T-helper 17 cell (primary cell): ENCODE data around the gene GP1BB. TPM values are rescaled to one million over a fixed set of nuclear protein-coding genes. Genes with fewer than 3 reads are reported as not detected.

Source experiments
- ATAC-seq: fragments of 150-1000 bp; cut with Tn5 transposase; 2 replicates; pipeline ENCODE4 v1.10.0; 2021; ENCODE audit warnings: mild to moderate bottlenecking, moderate library complexity
- DNase-seq, 3 donors: peaks; one replicate each; pipeline versions ENCODE4 v3.0.0 to v3.0.0-alpha.2; 2020 to 2021
- H3K9me3 ChIP-seq: one replicate; pipeline ENCODE4 v1.7.0; 2013; ENCODE audit warnings: low read length, mild to moderate bottlenecking; ENCODE audit not compliant: control insufficient read depth, poor library complexity, severe bottlenecking
- H3K27ac Mint-ChIP-seq: one replicate; pipeline ENCODE4 v1.8.0; 2022; ENCODE audit warnings: mild to moderate bottlenecking, moderate library complexity, mixed read lengths
- H3K27me3 Mint-ChIP-seq: one replicate; pipeline ENCODE4 v1.8.0; 2022; ENCODE audit warnings: mixed read lengths
- H3K36me3 Mint-ChIP-seq: one replicate; pipeline ENCODE4 v1.8.0; 2022; ENCODE audit warnings: low read depth, mixed read lengths
- H3K4me1 Mint-ChIP-seq: one replicate; pipeline ENCODE4 v1.8.0; 2022; ENCODE audit warnings: mild to moderate bottlenecking, mixed read lengths
- H3K4me3 Mint-ChIP-seq: one replicate; pipeline ENCODE4 v1.8.0; 2022; ENCODE audit warnings: mild to moderate bottlenecking, moderate library complexity, mixed read lengths
- total RNA-seq, 4 donors: library from RNA in 2 of 4; stranded (reverse) in 2 of 4; gene quantifications; one replicate each; pipeline ENCODE4 v1.2.3 and lab custom pipeline; 2022 to 2026

The GP1BB gene
- total RNA-seq, 2 donors from 2014 or later, result 3.5 to 113 TPM

- no peak overlapping the region for H3K27ac Mint-ChIP-seq
- DNase-seq, result no peak
- H3K4me1 Mint-ChIP-seq, result peaks cover 8% of the 10 kb centered on the region
- no peak overlapping the region for H3K4me3 Mint-ChIP-seq
- no peaks in the 10 kb centered on the region for H3K9me3 ChIP-seq
- no peak for ATAC-seq
- H3K36me3 Mint-ChIP-seq, result peaks cover 13% of the 10 kb centered on the region
- H3K27me3 Mint-ChIP-seq, result peaks cover 68% of the 10 kb centered on the region
Measured at GRCh38 chr22:19766240-19766510, 42.8 kb downstream of the GP1BB start.

- Mint-ChIP-seq H3K4me3 (peak overlapping the region; percentile 55), H3K36me3 (peaks cover 11% of the 10 kb centered on the region), H3K27ac (no peak overlapping the region), H3K4me1 (peaks cover 6% of the 10 kb centered on the region), H3K27me3 (peaks cover 74% of the 10 kb centered on the region)
- peak; percentile 75 for ATAC-seq
- DNase-seq, result peak in 2 of 3 donors; percentile 16 to 32
- no peaks in the 10 kb centered on the region for H3K9me3 ChIP-seq
Measured at GRCh38 chr22:19766511-19767426, 43.4 kb downstream of the GP1BB start.

GRCh38 chr22:19767427-19768341 is 44.3 kb downstream of the GP1BB start:
- Mint-ChIP-seq H3K4me3 (no peak overlapping the region), H3K27ac (no peak overlapping the region), H3K4me1 (peaks cover 8% of the 10 kb centered on the region), H3K36me3 (peaks cover 10% of the 10 kb centered on the region), H3K27me3 (peaks cover 76% of the 10 kb centered on the region)
- H3K9me3 ChIP-seq, result no peaks in the 10 kb centered on the region
- ATAC-seq (peak; percentile 27), DNase-seq (no peak)

- H3K9me3 ChIP-seq, result no peaks in the 10 kb centered on the region
- no peak overlapping the region for H3K4me3 Mint-ChIP-seq
- peaks cover 8% of the 10 kb centered on the region for H3K4me1 Mint-ChIP-seq
- no peak for DNase-seq
- no peak overlapping the region for H3K27ac Mint-ChIP-seq
- peaks cover 78% of the 10 kb centered on the region for H3K27me3 Mint-ChIP-seq
- ATAC-seq, result no peak
- peaks cover 10% of the 10 kb centered on the region for H3K36me3 Mint-ChIP-seq
Measured at GRCh38 chr22:19769393-19769715, 46.0 kb downstream of the GP1BB start.

GRCh38 chr22:19770349-19771220 is 47.2 kb downstream of the GP1BB start:
- Mint-ChIP-seq H3K36me3 (peaks cover 8% of the 10 kb centered on the region), H3K27me3 (peaks cover 70% of the 10 kb centered on the region), H3K27ac (no peak overlapping the region), H3K4me1 (peaks cover 8% of the 10 kb centered on the region), H3K4me3 (no peak overlapping the region)
- DNase-seq (no peak), ATAC-seq (no peak)
- H3K9me3 ChIP-seq, result no peaks in the 10 kb centered on the region

GRCh38 chr22:19772422-19772672 is 49.0 kb downstream of the GP1BB start:
- H3K4me3 Mint-ChIP-seq, result no peak overlapping the region
- H3K36me3 Mint-ChIP-seq, result peaks cover 8% of the 10 kb centered on the region
- no peak for ATAC-seq
- no peaks in the 10 kb centered on the region for H3K9me3 ChIP-seq
- peaks cover 72% of the 10 kb centered on the region for H3K27me3 Mint-ChIP-seq
- DNase-seq, result no peak
- no peak overlapping the region for H3K27ac Mint-ChIP-seq
- peaks cover 15% of the 10 kb centered on the region for H3K4me1 Mint-ChIP-seq

- no peak for ATAC-seq
- peaks cover 8% of the 10 kb centered on the region for H3K36me3 Mint-ChIP-seq
- H3K27ac Mint-ChIP-seq, result no peak overlapping the region
- H3K4me3 Mint-ChIP-seq, result no peak overlapping the region
- no peaks in the 10 kb centered on the region for H3K9me3 ChIP-seq
- peaks cover 72% of the 10 kb centered on the region for H3K27me3 Mint-ChIP-seq
- no peak for DNase-seq
- H3K4me1 Mint-ChIP-seq, result peaks cover 12% of the 10 kb centered on the region
Measured at GRCh38 chr22:19772673-19773469, 49.5 kb downstream of the GP1BB start.

GRCh38 chr22:19773470-19774040 is 50.2 kb downstream of the GP1BB start:
- H3K36me3 Mint-ChIP-seq, result peaks cover 8% of the 10 kb centered on the region
- ATAC-seq (no peak), DNase-seq (no peak)
- H3K27ac Mint-ChIP-seq, result no peak overlapping the region
- H3K27me3 Mint-ChIP-seq, result peaks cover 77% of the 10 kb centered on the region
- H3K4me1 Mint-ChIP-seq, result peaks cover 12% of the 10 kb centered on the region
- no peaks in the 10 kb centered on the region for H3K9me3 ChIP-seq
- no peak overlapping the region for H3K4me3 Mint-ChIP-seq

Other genes starting within 250 kb of the GP1BB start
- 10 to 100 TPM; 76.3 to 79.2 TPM for gene UFD1, start 244.3 kb upstream of the GP1BB start, total RNA-seq
- under 1 TPM; 0.32 to 0.37 TPM for gene CDC45, start 243.6 kb upstream of the GP1BB start, total RNA-seq
- 10 to 100 TPM in 1 of 2 donors, under 1 TPM in 1; 0.87 to 20.0 TPM for gene CLDN5, start 199.1 kb upstream of the GP1BB start, total RNA-seq
- gene SEPTIN5, start 9.0 kb upstream of the GP1BB start, total RNA-seq, result 10 to 100 TPM in 1 of 2 donors, 1 to 10 TPM in 1; 2.8 to 54.7 TPM
- not detected for gene TBX1, start 37.2 kb downstream of the GP1BB start, total RNA-seq
- gene GNB1L, start 131.3 kb downstream of the GP1BB start, total RNA-seq, result 1 to 10 TPM; 5.0 to 6.2 TPM
- gene RTL10, start 131.3 kb downstream of the GP1BB start, total RNA-seq, result 10 to 100 TPM; 12.4 to 13.1 TPM
- gene COMT, start 218.2 kb downstream of the GP1BB start, total RNA-seq, result 10 to 100 TPM; 28.2 to 37.3 TPM
- gene TXNRD2, start 218.3 kb downstream of the GP1BB start, total RNA-seq, result 10 to 100 TPM; 16.8 to 25.6 TPM